OCI-LY7 (cell line): ENCODE data around the gene GDI1. TPM values are rescaled to one million over a fixed set of nuclear protein-coding genes. Genes with fewer than 3 reads are reported as not detected.
A peak's percentile ranks its signal among the peaks of the same experiment; 100 is the strongest.

Experiments
- BruUV-seq: library from RNA; stranded (reverse); fragments of 400-500 nt; replicated peaks from 2 replicates; lab custom pipeline; 2021; lab: Mats Ljungman, UMichigan
- CTCF ChIA-PET: fragments of 300-600 bp; sonication (Branson Sonifier 250); formaldehyde crosslinking; loops from one replicate; lab custom pipeline; 2022; ENCODE audit warnings: antibody characterized with exemption; ENCODE audit not compliant: unreplicated experiment; lab: Charles Lee
- POLR2A ChIA-PET: fragments of 300-600 bp; sonication (Branson Sonifier 250); formaldehyde crosslinking; loops from one replicate; lab custom pipeline; 2022; ENCODE audit warnings: antibody characterized with exemption; lab: Charles Lee
- DNase-seq: peaks from one replicate; pipeline ENCODE4 v3.0.0-alpha.2; 2015; ENCODE audit warnings: low spot score
- H2AFZ ChIP-seq: fragments of 200-600 bp; sonication (generic), shearing (Covaris generic); 2 replicates; pipeline ENCODE4 v1.6.1; 2014; ENCODE audit warnings: mild to moderate bottlenecking, antibody characterized with exemption, low read length, moderate library complexity
- H3K27ac ChIP-seq: fragments of 200-600 bp; sonication (generic); 2 replicates; pipeline ENCODE4 v1.5.1; 2014; ENCODE audit warnings: mixed run types, low read depth, mild to moderate bottlenecking, moderate library complexity, low read length, inconsistent platforms; ENCODE audit not compliant: poor library complexity, severe bottlenecking
- H3K36me3 ChIP-seq: fragments of 200-600 bp; sonication (generic); 2 replicates; pipeline ENCODE4 v1.6.1; 2014; ENCODE audit warnings: mild to moderate bottlenecking, antibody characterized with exemption, low read length, moderate library complexity, mixed read lengths; ENCODE audit not compliant: insufficient read depth
- H3K4me1 ChIP-seq: fragments of 200-600 bp; sonication (generic); 2 replicates; pipeline ENCODE4 v1.5.1; 2014; ENCODE audit warnings: mild to moderate bottlenecking, low read length; ENCODE audit not compliant: insufficient read depth, poor library complexity, severe bottlenecking
- H3K4me2 ChIP-seq: fragments of 200-600 bp; sonication (generic); 2 replicates; pipeline ENCODE4 v1.6.1; 2014; ENCODE audit warnings: mild to moderate bottlenecking, low read length
- H3K4me3 ChIP-seq: fragments of 200-600 bp; sonication (generic); 2 replicates; pipeline ENCODE4 v1.5.1; 2014; ENCODE audit warnings: mild to moderate bottlenecking, low read depth, low read length; ENCODE audit not compliant: poor library complexity, severe bottlenecking
- H3K79me2 ChIP-seq: fragments of 200-600 bp; sonication (generic); 2 replicates; pipeline ENCODE4 v1.6.1; 2016; ENCODE audit warnings: low read depth, mild to moderate bottlenecking, low read length, moderate library complexity, mixed read lengths; ENCODE audit not compliant: insufficient read depth
- H3K9me2 ChIP-seq: fragments of 200-600 bp; sonication (generic); 2 replicates; pipeline ENCODE4 v1.6.1; 2016; ENCODE audit warnings: mild to moderate bottlenecking, low read length, mixed read lengths; ENCODE audit not compliant: insufficient read depth
- H3K9me3 ChIP-seq: fragments of 200-600 bp; sonication (generic); 2 replicates; pipeline ENCODE4 v1.6.1; 2014; ENCODE audit warnings: mild to moderate bottlenecking, mixed run types, low read length, mixed read lengths
- H4K20me1 ChIP-seq: fragments of 200-600 bp; sonication (generic); 2 replicates; pipeline ENCODE4 v1.6.1; 2014; ENCODE audit warnings: mild to moderate bottlenecking, antibody characterized with exemption, low read length, moderate library complexity, mixed read lengths; ENCODE audit not compliant: insufficient read depth
- CTCF ChIP-seq: fragments of 200-600 bp; sonication (generic); conservative IDR thresholded peaks from 2 replicates; pipeline ENCODE4 v1.5.1; 2014; ENCODE audit warnings: mild to moderate bottlenecking, antibody characterized with exemption, low read length, moderate library complexity, mixed read lengths
- EZH2phosphoT487 ChIP-seq: fragments of 200-600 bp; sonication (generic); IDR thresholded peaks from 2 replicates; pipeline ENCODE4 v1.6.1; 2018; ENCODE audit warnings: low read depth, borderline replicate concordance, mild to moderate bottlenecking, mixed run types, antibody characterized with exemption, low read length, moderate library complexity, mixed read lengths
- intact Hi-C: fragments of 100-400 bp; cut with micrococcal nuclease; formaldehyde crosslinking; loops from one replicate; pipeline ENCODE4 v1.10.0; 2022; ENCODE audit not compliant: unreplicated experiment
- total RNA-seq, 2 experiments: library from RNA; depleted of rRNA in 1 of 2; stranded (reverse); fragments of >200 nt in 1 of 2; shearing (Covaris generic) in 1 of 2; gene quantifications; 2 replicates each; pipeline ENCODE4 v1.2.3, GENCODE V29; 2014 to 2022

The GDI1 gene
- total RNA-seq, 2 experiments from 2014 or later, result 76.6 to 103 TPM

DNA sequence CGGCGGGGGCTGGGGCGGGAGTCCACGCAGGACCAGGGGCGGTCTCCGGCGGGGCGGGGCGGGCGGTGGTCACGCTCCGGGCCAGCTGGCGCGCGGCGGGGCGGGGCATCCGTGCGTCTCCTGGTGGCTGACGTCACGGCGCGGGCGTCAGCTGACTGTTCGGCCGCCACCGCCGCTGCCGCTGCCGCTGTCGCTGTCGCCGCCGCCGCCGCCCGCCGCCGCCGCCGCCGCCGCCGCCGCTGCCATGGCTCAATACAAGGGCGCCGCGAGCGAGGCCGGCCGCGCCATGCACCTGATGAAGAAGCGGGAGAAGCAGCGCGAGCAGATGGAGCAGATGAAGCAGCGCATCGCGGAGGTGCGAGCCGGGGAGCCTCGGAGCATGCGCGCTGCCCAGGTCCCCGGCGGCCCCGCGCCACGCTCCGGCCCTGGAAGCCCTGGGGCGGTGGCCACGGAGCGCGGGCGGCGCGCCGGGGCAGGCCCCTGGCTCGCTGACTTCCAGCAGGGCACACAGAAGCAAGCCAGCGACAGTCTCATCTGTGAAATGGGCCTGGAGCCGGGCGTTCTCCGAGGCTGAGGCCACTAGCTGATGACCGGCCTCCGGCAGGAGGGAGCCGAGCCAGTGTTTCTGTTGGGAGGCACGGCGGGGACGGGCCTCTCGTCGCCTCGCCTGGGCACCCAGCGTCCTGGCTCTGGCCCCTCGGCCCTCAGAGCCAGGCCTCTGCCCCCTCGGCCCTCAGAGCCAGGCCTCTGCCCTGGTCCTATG is 7.2 kb downstream of the GDI1 start, which contains the start of gene FAM50A:
Gene FAM50A, plus strand, starts transcription at position 150 of the 763 bp plus-strand sequence. Its CDS starts 95 bp downstream, at position 245.
- BruUV-seq, result no TSS peak
- Histone ChIP-seq H2AFZ (no peak within 1 kb of the TSS), H3K36me3 (peaks cover 19% of the 10 kb centered on the region; the same call in 1 of the 2 replicates), H3K27ac (no peak within 1 kb of the TSS), H3K4me3 (peak within 1 kb of the TSS; percentile 69), H3K4me2 (peak within 1 kb of the TSS; percentile 84), H3K9me2 (no peaks in the 10 kb centered on the region), H3K79me2 (no peaks in the 10 kb centered on the region), H3K9me3 (no peaks in the 10 kb centered on the region), H4K20me1 (no peaks in the 10 kb centered on the region), H3K4me1 (peaks cover 13% of the 10 kb centered on the region)
- POLR2A ChIA-PET, result interaction anchor here (0.6 kb wide), 1 partner anchor 41 kb away, joined by 3 read pairs; no protein-coding TSS in a partner anchor
- intact Hi-C loops, result no loop called here
- CTCF ChIA-PET, result no interaction called here
- TF ChIP-seq EZH2phosphoT487 (no peak), CTCF (no peak)
- DNase-seq, result peak; percentile 62

- Histone ChIP-seq H2AFZ (no peak overlapping the region), H3K79me2 (no peaks in the 10 kb centered on the region), H3K4me3 (peak overlapping the region; percentile 69), H3K4me2 (peak overlapping the region; percentile 77), H3K4me1 (peaks cover 13% of the 10 kb centered on the region), H3K36me3 (peaks cover 15% of the 10 kb centered on the region; the same call in 1 of the 2 replicates), H3K9me2 (no peaks in the 10 kb centered on the region), H3K27ac (no peak overlapping the region), H4K20me1 (no peaks in the 10 kb centered on the region), H3K9me3 (no peaks in the 10 kb centered on the region)
- TF ChIP-seq EZH2phosphoT487 (no peak), CTCF (no peak)
- CTCF ChIA-PET, result no interaction called here
- intact Hi-C loops, result no loop called here
- POLR2A ChIA-PET, result interaction anchor here (0.6 kb wide), 1 partner anchor 37 kb away, joined by 5 read pairs; no protein-coding TSS in a partner anchor
- no TSS peak for BruUV-seq
- no peak for DNase-seq
Measured at GRCh38 chrX:154444755-154445246, 7.8 kb downstream of the GDI1 start.

DNA sequence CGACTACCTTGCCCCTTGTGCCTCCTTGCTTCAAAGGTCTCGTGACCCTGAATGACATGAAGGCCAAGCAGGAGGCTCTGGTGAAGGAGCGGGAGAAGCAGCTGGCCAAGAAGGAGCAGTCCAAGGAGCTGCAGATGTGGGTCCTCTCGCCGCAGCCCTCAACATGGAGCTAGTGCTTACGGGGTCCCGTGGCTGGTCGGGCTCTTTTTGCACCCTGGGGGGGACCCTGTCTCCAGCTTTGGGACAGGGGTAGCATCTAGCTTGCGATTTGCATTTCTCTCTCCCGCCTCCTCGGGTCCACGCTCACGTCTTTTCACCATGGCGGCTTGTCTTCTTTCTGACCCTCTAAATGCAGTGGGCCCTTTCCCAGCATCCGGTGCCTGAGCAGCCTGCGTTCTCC is 8.8 kb downstream of the GDI1 start:
- H3K9me2 ChIP-seq, result no peaks in the 10 kb centered on the region
- no peak overlapping the region for H3K27ac ChIP-seq
- no peaks in the 10 kb centered on the region for H3K9me3 ChIP-seq
- no peaks in the 10 kb centered on the region for H4K20me1 ChIP-seq
- TF ChIP-seq EZH2phosphoT487, result no peak
- TF ChIP-seq CTCF, result no peak
- POLR2A ChIA-PET, result interaction anchor here (0.6 kb wide), 1 partner anchor 56 kb away, joined by 4 read pairs; no protein-coding TSS in a partner anchor
- no TSS peak for BruUV-seq
- H3K79me2 ChIP-seq, result no peaks in the 10 kb centered on the region
- intact Hi-C loops, result no loop called here
- peaks cover 7% of the 10 kb centered on the region; the same call in 1 of the 2 replicates for H3K36me3 ChIP-seq
- no peak overlapping the region for H2AFZ ChIP-seq
- no peak overlapping the region for H3K4me2 ChIP-seq
- H3K4me3 ChIP-seq, result no peak overlapping the region
- no peak for DNase-seq
- CTCF ChIA-PET, result no interaction called here
- peaks cover 13% of the 10 kb centered on the region for H3K4me1 ChIP-seq
